ENCODE measurements around the gene PARP6. TPM values are rescaled to one million over a fixed set of nuclear protein-coding genes. Genes with fewer than 3 reads are reported as not detected.

PARP6 gene
- total and polyA plus RNA-seq, 2 of the 8 experiments (the other 6 are each of a cell fraction or from before 2014, with no cell fraction given) = 39.8 to 45.3 TPM

- H2BK5ac ChIP-seq (ENCODE audit: low read depth, low read length) = no peak overlapping the region
- CTCF ChIA-PET (ENCODE audit: partially characterized antibody) = interaction anchor here (0.6 to 5.4 kb wide), 20 partner anchors 8 to 571 kb away, joined by 3 to 50 read pairs (median 4); partner anchors contain the start of gene GRAMD2A
- TF ChIP-seq CHD1 (IDR thresholded peaks at IDR 0.05; ENCODE audit: low read depth, low read length) = no peak
- peak; percentile 36 to 43; a peak in 3 of 4 replicates for TF ChIP-seq RAD21 (IDR thresholded peaks at IDR 0.05 in 1 of 2, conservative IDR thresholded peaks at IDR 0.05 in 1 of 2; ENCODE audit: low read depth in 2 of 2, low read length in 2 of 2)
- no peak for TF ChIP-seq YY1 (IDR thresholded peaks at IDR 0.05; ENCODE audit: low read depth, low read length)
- TF ChIP-seq CTCF (IDR thresholded peaks at IDR 0.05; ENCODE audit: control extremely low read depth in 1 of 3, insufficient read depth in 1 of 3, low read depth in 1 of 3, low read length in 3 of 3) = peak; percentile 75 to 90 (median 82)
Observed at GRCh38 chr15:72285927-72286516, 13.7 kb upstream of the PARP6 start.

More at GRCh38 chr15:72285927-72286516, 13.7 kb upstream of the PARP6 start:
- Histone ChIP-seq H3K4me1 (replicated peaks in 1 of 4; ENCODE audit: control insufficient read depth in 3 of 4, insufficient read depth in 4 of 4, low read length in 3 of 4) (no peaks in the 10 kb centered on the region), H4K20me1 (replicated peaks in 1 of 2; ENCODE audit: control insufficient read depth in 1 of 2, insufficient read depth in 2 of 2, low read length in 2 of 2) (no peaks in the 10 kb centered on the region), H3K23me2 (ENCODE audit: low read depth, low read length) (no peaks in the 10 kb centered on the region), H3K4me2 (ENCODE audit: insufficient read depth in 1 of 2, low read depth in 2 of 2, low read length in 2 of 2) (no peak overlapping the region), H4K5ac (ENCODE audit: insufficient read length, low read depth, low read length) (no peak overlapping the region), H4K91ac (replicated peaks; ENCODE audit: insufficient read length, low read length) (no peak overlapping the region), H3K27me3 (replicated peaks in 1 of 4; ENCODE audit: control insufficient read depth in 3 of 4, extremely low read depth in 1 of 4, insufficient read depth in 3 of 4, low read length in 3 of 4) (0 out of 7 replicates have a peak, but pooled peaks cover 0 to 3% (median 0%) of the 10 kb centered on the region in 4 experiments), H3K4me3 (ENCODE audit: extremely low read depth in 1 of 4, insufficient read depth in 2 of 4, low read depth in 3 of 4, low read length in 4 of 4) (no peak overlapping the region), H3K79me1 (ENCODE audit: low read depth, low read length) (no peaks in the 10 kb centered on the region), H3K4ac (replicated peaks; ENCODE audit: insufficient read length, low read depth, low read length) (no peak overlapping the region), H2BK15ac (ENCODE audit: low read length) (no peak overlapping the region), H3K56ac (replicated peaks; ENCODE audit: insufficient read length, low read depth, low read length) (no peak overlapping the region), H3K9me3 (ENCODE audit: insufficient read depth in 2 of 2, low read depth in 1 of 2, low read length in 1 of 2) (no peaks in the 10 kb centered on the region), H3K23ac (ENCODE audit: insufficient read length) (no peak overlapping the region), H3K9ac (replicated peaks in 1 of 4; ENCODE audit: extremely low read depth in 1 of 4, low read depth in 3 of 4, low read length in 3 of 4) (no peak overlapping the region), H2BK12ac (ENCODE audit: low read depth, low read length) (no peak overlapping the region), H3K14ac (ENCODE audit: insufficient read length) (no peak overlapping the region), H2AK5ac (ENCODE audit: low read depth, low read length) (no peak overlapping the region), H3K18ac (ENCODE audit: extremely low read depth, low read length) (no peak overlapping the region), H2AFZ (ENCODE audit: low read length) (no peak overlapping the region; the same call in 1 of the 2 replicates), H2BK120ac (replicated peaks; ENCODE audit: low read depth, low read length) (no peak overlapping the region), H3K36me3 (ENCODE audit: control insufficient read depth in 2 of 4, insufficient read depth in 4 of 4, low read length in 3 of 4) (no peaks in the 10 kb centered on the region), H3K27ac (ENCODE audit: low read depth, low read length) (no peak overlapping the region), H3K79me2 (ENCODE audit: control insufficient read depth in 1 of 2, insufficient read depth in 2 of 2, low read length in 2 of 2) (no peaks in the 10 kb centered on the region), H4K8ac (ENCODE audit: extremely low read depth, insufficient read depth, low read length) (no peak overlapping the region), H2BK20ac (ENCODE audit: low read length) (no peak overlapping the region)
- POLR2A ChIA-PET (ENCODE audit: partially characterized antibody) = interaction anchor here (1.4 to 3.5 kb wide), 3 partner anchors 12 to 56 kb away, joined by 4 to 13 read pairs (median 5); no protein-coding TSS in a partner anchor
- peak; percentile 27 to 72 for DNase-seq (ENCODE audit: low read depth in 1 of 2, low spot score in 2 of 2)
- WGBS, 2 experiments (ENCODE audit: extremely low coverage in 1 of 2, insufficient coverage in 1 of 2, insufficient read length in 1 of 2, insufficient replicate concordance in 2 of 2, low coverage in 1 of 2, low lambda C conversion rate in 2 of 2, missing lambda C conversion rate in 1 of 2) = 55% methylated on average over 10 of the region's 10 CpGs; no CpG with 5 or more reads in 1 of the 2 experiments
- FAIRE-seq = no peak

Data from H1 (cell line).